ENCODE measurements around the gene CYP1A2.

DNA sequence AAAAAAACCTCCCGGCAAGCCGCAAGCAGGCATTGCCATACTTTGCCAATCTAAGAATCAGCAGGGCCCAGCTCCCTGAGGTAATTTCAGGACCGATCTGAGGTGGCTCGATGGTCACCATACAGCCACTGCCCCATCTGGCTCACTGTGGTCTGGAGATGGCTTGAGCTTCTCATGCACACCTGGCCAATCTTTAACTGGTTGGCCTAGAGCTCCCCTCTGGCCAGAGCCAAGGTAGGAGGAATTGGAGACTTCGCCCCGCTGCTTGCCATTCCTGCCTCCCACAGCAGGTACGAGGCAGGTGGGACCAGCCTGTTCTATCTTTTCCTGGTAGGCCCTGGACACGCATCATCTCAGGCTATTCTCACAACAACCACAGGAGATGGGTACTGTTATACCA lies 10.1 kb downstream of the CYP1A2 start:
- TF ChIP-seq, protein P1, sequence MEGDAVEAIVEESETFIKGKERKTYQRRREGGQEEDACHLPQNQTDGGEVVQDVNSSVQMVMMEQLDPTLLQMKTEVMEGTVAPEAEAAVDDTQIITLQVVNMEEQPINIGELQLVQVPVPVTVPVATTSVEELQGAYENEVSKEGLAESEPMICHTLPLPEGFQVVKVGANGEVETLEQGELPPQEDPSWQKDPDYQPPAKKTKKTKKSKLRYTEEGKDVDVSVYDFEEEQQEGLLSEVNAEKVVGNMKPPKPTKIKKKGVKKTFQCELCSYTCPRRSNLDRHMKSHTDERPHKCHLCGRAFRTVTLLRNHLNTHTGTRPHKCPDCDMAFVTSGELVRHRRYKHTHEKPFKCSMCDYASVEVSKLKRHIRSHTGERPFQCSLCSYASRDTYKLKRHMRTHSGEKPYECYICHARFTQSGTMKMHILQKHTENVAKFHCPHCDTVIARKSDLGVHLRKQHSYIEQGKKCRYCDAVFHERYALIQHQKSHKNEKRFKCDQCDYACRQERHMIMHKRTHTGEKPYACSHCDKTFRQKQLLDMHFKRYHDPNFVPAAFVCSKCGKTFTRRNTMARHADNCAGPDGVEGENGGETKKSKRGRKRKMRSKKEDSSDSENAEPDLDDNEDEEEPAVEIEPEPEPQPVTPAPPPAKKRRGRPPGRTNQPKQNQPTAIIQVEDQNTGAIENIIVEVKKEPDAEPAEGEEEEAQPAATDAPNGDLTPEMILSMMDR (CRISPR knock-in tag; IDR thresholded peaks at IDR 0.05), result no peak
- no peak for TF ChIP-seq RFXAP (CRISPR knock-in tag; IDR thresholded peaks at IDR 0.05; ENCODE audit: borderline replicate concordance)
- no peak for TF ChIP-seq CREBL2 (CRISPR knock-in tag; IDR thresholded peaks at IDR 0.05; ENCODE audit: borderline replicate concordance)
- no peak for TF ChIP-seq MAFF (IDR thresholded peaks at IDR 0.05; ENCODE audit: low read depth, low read length)
- no peak for TF ChIP-seq GLI4 (CRISPR knock-in tag; IDR thresholded peaks at IDR 0.05; ENCODE audit: borderline replicate concordance)
- no peak for TF ChIP-seq TAF1 (CRISPR knock-in tag; IDR thresholded peaks at IDR 0.05)
- no peak for TF ChIP-seq CBX2 (IDR thresholded peaks at IDR 0.05; ENCODE audit: low read depth, low read length)
- no peak for TF ChIP-seq CBX2 (CRISPR knock-in tag; IDR thresholded peaks at IDR 0.05; ENCODE audit: low read depth)
- no peak for TF ChIP-seq MLXIP (CRISPR knock-in tag; IDR thresholded peaks at IDR 0.05; ENCODE audit: borderline replicate concordance)
- no peak for TF ChIP-seq ZNF207 (IDR thresholded peaks at IDR 0.05; ENCODE audit: borderline replicate concordance)
- no peak for TF ChIP-seq TCF7L2 (IDR thresholded peaks at IDR 0.05; ENCODE audit: low read depth, low read length)
- no peak for TF ChIP-seq POLR2AphosphoS5 (IDR thresholded peaks at IDR 0.05; ENCODE audit: low read depth, low read length)
- TF ChIP-seq ZNF326 (CRISPR knock-in tag; IDR thresholded peaks at IDR 0.05; ENCODE audit: borderline replicate concordance), result no peak
- no peak for TF ChIP-seq ZNF772 (CRISPR knock-in tag; IDR thresholded peaks at IDR 0.05)
- TF ChIP-seq RBFOX2 (IDR thresholded peaks at IDR 0.05; ENCODE audit: low read depth, low read length), result no peak
